NCI-H510A (cell line): ENCODE measurements around the gene NEU4.

Source experiments
- DNase-seq: peaks from one replicate; lab custom pipeline; 2025; lab: John Stamatoyannopoulos, UW

Gene NEU4

GRCh38 chr2:241834527-241835210 is 25.7 kb downstream of the NEU4 start:
- no peak for DNase-seq

- no peak for DNase-seq
Measured at GRCh38 chr2:241835611-241836010, 26.6 kb downstream of the NEU4 start.

DNA sequence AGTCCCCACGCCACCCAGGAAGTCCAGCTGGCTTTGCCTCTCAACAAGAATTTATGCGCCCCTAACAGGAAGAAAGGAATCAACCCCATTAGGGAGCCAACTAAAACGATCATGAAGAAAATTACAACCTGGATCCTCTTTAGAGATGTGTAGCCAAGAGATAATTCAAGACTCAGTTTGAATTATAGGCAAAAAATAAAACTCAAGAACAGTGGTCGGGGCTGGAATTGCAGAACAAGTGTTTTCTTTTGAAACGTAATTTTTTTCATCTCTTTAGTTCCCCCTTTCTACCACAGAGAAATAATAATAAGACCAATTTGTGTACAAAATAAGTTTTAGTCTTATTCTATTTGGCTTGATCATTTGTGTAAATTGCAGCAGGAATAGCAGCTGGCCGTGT is 27.3 kb downstream of the NEU4 start:
- DNase-seq, result no peak

GRCh38 chr2:241837197-241837965 is 28.4 kb downstream of the NEU4 start:
- DNase-seq, result no peak

DNA sequence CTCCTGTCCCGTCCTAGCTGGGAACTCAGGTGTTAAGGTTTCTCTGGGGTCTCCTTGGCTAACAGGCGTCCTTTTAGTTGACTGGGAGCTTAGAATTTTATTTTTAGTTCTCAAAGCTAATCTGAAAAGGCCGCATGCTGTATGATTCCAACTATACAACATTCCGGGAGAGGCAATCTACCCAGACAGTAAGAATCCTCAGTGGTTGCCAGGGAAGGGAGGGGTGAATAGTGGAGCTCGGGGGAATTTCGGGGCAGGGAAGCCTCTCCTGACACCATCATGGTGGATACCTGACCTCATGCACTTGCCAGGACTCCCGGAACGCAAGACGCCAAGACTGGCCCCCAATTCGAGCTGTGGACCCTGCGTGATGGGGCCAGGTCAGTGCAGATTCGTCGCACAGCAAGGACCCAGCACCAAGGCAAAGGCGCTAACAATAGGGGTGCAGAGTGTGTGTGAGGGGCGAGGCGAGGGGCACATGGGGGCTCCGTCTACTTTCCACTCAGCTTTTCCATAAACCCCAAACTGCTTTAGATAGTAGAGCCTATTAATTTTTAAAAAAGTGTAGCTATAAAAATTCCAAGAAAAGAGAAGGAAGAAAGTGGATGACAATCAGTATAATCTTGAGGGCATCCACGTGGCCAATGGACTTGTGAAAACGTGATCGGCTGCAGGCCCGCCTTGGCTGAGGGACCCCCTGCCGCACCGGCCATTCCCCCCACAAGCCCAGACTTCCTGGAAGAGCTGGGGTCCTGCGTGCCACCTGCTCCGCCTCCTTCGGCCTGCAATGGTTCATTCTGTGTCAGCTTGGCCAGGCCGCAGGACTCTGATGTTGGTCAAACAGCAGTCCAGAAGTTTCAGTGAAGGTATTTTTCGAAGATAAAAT is 32.4 kb downstream of the NEU4 start:
- no peak for DNase-seq

DNA sequence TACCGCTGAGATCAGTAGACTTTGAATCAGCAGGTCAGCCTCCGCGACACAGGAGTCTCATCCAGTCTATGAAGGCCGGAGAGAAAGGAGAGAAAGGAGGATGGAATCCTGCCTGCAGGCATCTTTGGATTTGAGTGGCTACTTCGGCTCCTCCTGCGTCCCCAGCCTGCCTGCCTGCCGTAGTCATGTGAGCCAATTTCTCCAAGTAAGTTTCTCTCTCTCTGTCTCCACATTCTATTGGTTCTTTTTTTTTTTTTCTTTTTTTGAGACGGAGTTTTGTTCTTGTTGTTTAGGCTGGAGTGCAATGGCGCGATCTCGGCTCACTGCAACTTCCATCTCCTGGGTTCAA is 33.0 kb downstream of the NEU4 start:
- DNase-seq, result no peak

DNA sequence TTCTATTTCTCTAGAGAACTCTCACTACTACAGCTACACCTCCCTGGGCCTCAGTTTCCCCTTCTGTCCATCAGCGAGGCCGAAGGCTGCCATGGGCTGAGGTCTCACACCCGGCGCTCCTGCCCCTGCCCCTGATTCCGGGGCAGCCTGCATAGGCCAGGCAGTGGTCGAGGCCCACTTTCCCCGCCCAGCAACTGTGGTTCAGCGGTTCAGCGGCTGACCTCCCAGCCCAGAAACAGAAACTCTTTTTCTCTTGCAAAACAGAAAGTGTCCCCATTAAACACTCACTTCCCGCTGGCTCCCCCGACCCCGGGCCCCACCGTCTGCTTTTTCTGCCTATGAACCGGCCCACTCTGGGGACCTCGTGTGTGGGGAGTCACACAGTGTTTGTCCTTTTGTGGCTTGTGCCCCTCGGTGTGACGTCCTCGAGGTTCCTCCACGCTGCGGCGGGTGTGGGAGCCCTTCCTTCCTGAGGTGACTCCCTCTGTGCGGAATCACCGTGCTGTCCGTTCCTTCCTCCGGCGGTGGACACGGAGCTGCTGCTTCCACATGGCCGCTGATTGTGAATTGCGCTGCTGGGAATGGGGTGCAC is 33.7 kb downstream of the NEU4 start:
- no peak for DNase-seq

- no peak for DNase-seq
Measured at GRCh38 chr2:241843321-241844065, 34.5 kb downstream of the NEU4 start.

GRCh38 chr2:241844066-241844728 is 35.2 kb downstream of the NEU4 start:
- DNase-seq, result no peak

DNA sequence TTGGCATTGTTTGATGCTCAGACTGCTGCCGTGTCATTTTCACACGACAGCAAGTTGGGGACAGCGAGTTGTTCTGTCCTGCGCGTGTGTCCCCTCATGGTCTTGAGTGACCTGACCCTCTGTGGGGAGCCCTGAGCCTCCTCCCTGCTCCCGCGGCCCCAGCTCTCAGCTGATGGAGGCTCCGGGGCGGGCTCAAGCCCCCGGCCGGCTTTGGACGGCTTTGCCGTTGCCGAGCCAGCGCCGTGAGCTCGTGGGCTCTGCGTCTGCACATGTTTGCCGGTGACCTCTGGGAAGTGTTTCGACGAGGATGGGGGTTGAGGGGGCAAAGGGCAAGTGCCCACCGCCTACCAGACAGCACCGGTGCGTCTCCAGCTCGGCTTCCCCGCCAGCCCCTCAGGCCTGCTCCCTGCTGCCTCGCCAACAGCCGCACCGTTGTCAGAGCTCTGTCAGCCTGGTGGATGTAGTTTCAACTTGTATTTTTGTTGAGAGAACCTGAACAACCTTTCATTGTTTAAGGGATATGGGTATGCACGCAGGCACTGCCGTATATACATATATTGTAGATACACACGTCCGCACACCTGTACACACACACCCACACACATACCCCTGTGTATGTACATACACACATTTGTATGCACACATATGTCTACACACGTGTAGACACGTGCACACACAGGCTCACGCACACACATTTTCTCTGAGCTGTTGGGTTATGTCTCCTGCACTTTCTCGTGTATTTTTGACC is 36.0 kb downstream of the NEU4 start:
- DNase-seq, result no peak

- no peak for DNase-seq
Measured at GRCh38 chr2:241846406-241846805, 37.4 kb downstream of the NEU4 start.

DNA sequence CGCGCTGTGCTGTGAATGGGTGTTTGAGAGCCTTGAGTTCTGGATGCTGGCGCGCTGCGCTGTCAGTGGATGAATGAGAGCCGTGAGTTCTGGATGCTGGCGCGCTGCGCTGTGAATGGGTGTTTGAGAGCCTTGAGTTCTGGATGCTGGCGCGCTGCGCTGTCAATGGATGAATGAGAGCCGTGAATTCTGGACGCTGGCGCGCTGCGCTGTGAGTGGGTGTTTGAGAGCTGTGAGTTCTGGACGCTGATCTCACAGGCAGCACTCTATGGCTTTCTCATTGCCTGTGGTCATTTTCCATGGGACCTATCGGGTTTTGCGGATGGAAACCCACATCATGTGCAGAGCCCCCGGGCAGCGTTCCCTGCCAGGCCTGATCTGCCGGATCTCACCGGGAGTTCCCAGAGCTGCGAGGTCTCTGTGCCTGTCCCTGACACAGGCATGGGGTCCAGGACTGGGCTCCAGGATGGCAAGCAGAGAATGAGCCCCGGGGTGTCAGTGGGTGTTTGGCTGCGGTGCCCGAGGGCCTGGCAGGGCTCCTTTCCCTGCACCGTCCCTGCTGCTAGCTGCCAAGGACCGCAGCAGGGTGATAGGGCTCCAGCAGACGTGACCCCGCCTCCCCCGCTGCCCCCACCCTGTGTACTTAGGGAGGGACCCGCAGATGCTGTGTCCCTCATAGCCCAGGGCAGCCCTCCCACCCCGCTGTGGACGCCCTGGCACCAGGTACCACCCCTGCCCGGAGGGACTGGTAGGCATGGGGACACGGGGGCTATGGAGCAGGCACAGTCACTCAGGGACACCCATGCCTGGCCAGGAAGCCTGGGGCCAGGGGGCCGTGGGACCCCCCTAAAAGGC is 40.0 kb downstream of the NEU4 start:
- no peak for DNase-seq

- no peak for DNase-seq
Measured at GRCh38 chr2:241849616-241850543, 40.9 kb downstream of the NEU4 start.

GRCh38 chr2:241850544-241851324 is 41.7 kb downstream of the NEU4 start:
- DNase-seq, result no peak

- no peak for DNase-seq
Measured at GRCh38 chr2:241851325-241852115, 42.5 kb downstream of the NEU4 start.

DNA sequence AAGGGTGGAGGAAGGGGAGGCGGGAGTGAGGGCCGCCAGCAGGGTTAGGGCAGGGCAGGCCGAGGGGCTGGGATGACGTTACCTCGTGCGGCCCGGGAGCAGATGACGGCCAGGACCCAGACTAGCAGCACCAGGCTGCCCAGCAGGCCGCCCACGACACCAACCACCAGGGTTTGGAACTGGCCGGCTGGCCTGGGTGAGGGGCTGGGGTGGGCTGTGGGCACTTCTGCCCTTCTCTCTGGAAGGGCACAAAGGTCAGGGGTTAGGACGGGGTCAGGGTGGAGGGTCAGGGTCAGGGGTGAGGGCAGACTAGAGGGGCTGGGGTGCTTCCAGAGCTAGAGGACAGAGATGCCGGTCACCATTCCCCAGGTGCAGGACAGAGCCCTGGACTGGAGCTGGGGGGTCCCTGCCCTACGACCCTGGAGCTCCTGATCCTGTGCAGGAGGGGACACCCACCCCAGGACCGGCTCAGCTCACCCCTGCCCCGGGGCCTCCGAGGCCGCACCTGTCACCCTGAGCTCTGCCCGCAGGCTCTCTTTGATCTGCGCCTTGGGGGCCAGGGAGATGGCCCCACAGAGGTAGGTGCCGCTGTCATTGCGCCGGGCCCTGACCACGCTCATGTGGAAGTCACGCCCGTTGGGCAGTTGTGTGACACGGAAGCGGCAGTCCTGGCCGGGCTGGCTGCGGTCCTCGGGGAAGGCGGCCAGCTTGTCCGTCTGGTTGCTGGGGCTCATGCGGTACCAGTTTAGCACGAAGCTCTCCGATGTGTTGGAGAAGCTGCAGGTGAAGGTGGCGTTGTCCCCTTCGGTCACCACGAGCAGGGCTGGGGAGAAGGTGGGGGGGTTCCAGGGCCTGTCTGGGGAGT is 43.4 kb downstream of the NEU4 start:
- no peak for DNase-seq
